HEK293 (cell line): ENCODE measurements around the gene PBRM1.

Experiments
- CTCF ChIP-seq: fragments of 450-650 bp; formaldehyde crosslinking; IDR thresholded peaks from 2 replicates; pipeline ENCODE4 v1.5.1; 2016; ENCODE audit warnings: missing biosample characterization, missing genetic modification characterization
- REST ChIP-seq: fragments of 450-650 bp; formaldehyde crosslinking; IDR thresholded peaks from 2 replicates; pipeline ENCODE4 v1.5.1; 2016; ENCODE audit warnings: missing biosample characterization, missing genetic modification characterization

GRCh38 chr3:52572221-52572620 lies 113.5 kb downstream of the PBRM1 start:
- TF ChIP-seq REST (tag by site-specific recombination) (no peak), CTCF (tag by site-specific recombination) (no peak)
